HG02938 (cell line): Measurements from ENCODE around the gene DNAL4.

Source experiments
- ATAC-seq: cut with Tn5 transposase; IDR thresholded peaks from one replicate; pipeline ENCODE4 v1.9.1; 2021; ENCODE audit warnings: mild to moderate bottlenecking, moderate library complexity; ENCODE audit not compliant: unreplicated experiment

DNAL4 gene

GRCh38 chr22:38788021-38788816 is 5.7 kb downstream of the DNAL4 start:
- ATAC-seq, result no peak

DNA sequence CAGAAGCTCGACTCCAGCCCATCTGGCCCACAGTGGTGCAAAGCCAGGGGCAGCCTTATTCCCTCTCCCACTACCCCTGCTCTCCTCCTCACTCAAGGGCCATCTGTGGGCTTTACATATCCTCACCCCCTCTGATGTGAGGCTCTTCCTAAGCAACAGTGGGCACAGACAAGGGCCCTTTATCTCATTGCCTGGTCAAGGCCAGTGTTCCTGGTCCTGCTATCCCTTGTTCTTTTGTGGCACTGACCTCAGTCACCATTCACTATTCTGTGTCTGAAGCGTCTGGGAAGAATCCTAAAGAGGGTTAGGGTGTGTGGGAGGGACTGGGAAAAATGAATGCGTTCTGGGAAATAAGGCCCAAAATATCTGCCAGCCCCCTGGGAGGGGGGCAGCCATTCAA is 7.3 kb downstream of the DNAL4 start:
- no peak for ATAC-seq

DNA sequence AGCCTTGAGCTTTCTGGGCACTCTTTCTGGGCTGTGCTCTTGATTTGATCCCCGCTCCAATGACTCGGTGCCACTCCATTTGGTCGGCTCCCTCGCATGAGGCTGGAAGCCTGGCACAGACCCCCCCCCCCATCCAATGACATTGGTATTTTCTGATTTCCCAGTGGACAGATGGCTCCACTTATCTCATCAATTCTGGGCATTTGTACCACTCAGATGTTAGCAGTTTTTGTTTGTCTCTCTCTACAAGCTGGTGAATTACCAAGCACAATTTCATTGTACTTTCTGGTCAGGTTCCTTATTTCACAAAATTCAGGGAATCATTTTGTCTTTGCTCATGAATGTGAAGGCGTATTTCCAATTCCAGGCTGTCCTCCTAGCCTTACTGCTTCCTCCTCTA is 9.1 kb downstream of the DNAL4 start:
- ATAC-seq, result no peak

- no peak for ATAC-seq
Observed at GRCh38 chr22:38784035-38784434, 9.9 kb downstream of the DNAL4 start.

DNA sequence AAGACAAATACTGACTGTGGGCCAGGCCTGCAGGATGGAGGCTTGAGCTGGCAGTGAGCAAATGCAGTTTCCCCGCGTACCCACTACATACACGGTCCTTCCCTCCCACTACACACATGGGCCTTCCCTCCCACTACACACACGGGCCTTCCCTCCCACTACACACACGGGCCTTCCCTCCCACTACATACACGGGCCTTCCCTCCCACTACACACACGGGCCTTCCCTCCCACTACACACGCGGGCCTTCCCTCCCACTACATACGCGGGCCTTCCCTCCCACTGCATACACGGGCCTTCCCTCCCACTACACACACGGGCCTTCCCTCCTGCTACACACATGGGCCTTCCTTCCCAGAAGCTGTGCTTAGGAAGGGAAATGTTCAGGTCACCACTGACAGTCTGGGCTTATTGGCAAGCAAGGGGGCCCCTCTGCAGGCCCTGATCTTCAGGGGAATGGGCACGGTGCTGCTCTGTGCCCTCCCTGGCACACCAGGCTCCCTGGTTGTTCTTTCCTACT is 10.8 kb downstream of the DNAL4 start:
- ATAC-seq, result no peak

DNA sequence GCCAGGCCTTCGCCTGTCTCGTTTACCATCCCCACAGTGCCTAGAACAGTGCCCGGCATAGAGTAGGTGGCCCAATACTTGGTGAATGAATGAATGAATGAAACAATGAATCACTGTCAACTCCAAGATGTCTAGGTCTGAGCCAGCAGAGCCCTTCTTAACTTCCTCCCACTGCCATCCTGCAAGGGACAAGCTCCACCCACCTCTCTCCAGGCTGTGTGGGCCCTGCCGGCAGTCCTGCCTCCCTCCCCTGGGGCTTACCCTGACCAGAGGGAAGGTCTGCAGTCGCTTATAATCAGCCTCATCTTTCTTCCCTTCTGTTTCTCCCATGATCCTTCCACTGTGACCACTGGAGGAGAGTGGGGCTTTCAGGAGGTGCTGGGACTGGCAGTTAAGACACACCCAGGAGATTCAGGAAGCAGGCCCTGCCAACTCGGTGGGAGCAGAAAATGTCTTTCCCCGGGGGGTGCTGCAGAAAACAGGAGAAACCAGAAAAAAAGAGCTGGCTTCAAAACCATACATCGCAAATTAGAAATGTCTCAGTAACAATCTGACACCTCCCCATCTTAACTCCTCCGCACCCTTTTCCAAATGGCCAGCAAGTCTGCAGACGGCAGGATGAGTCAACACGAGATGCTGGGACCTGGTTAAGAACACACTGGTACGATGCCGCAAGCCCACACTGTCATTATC is 11.4 kb downstream of the DNAL4 start:
- ATAC-seq, result no peak

- ATAC-seq, result no peak
Observed at GRCh38 chr22:38781033-38781432, 12.9 kb downstream of the DNAL4 start.

GRCh38 chr22:38777087-38777671 is 16.8 kb downstream of the DNAL4 start:
- ATAC-seq, result no peak

GRCh38 chr22:38776086-38776485 is 17.9 kb downstream of the DNAL4 start:
- no peak for ATAC-seq

DNA sequence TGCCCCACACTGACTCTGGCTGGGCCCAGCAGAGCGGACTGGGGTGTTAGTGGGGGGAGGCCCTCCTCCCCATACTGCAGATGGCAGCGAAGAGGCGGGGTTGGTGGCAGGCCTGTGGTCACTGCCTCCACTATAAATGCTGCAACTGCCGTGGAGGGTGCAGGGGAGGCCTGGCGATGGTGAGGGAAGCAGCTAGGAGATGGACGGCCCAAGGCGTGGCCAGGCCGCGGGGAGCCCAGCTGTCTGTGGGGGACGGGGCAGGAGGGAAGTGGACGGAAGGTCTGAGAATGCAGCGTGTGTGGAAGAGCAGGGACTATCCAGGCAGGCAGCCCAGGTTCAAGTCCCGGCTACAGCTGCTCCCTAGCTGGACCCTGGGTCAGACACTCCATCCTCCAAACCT is 18.3 kb downstream of the DNAL4 start:
- no peak for ATAC-seq

DNA sequence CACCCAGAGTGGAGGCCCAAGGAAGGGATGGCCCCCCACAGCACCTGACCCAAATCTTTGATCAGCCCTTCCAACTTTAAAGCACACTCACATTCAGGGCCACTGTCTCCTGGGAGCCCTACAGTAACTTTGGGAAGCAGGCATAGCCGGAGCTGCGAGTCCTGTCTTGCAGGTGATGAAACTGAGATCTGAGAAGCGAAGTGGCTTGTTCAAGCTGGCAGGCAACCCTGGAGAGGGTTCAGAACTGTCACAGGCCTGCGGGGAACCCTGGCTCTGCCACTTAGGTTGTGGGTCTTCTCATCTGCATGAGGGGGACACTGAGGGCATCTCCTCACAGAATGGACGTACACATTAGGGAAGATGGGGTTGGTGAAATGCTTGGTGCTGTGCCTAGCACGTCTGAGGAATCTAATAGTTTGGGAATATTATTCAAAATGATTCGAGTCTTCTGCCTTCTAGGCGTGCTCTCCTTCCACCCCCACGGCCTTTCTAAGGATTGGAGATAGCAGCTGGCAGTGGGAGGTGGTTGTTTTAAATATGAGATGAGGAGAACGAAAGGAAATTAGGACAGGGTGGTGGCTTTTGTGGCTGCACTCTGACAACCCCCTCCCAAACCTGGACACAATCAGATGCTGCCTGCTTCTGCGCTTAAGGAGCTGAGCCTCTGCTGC is 19.3 kb downstream of the DNAL4 start:
- ATAC-seq, result no peak

GRCh38 chr22:38773363-38773946 is 20.5 kb downstream of the DNAL4 start:
- no peak for ATAC-seq

GRCh38 chr22:38772623-38772873 is 21.4 kb downstream of the DNAL4 start:
- ATAC-seq, result no peak

GRCh38 chr22:38770257-38770949 is 23.5 kb downstream of the DNAL4 start:
- no peak for ATAC-seq

DNA sequence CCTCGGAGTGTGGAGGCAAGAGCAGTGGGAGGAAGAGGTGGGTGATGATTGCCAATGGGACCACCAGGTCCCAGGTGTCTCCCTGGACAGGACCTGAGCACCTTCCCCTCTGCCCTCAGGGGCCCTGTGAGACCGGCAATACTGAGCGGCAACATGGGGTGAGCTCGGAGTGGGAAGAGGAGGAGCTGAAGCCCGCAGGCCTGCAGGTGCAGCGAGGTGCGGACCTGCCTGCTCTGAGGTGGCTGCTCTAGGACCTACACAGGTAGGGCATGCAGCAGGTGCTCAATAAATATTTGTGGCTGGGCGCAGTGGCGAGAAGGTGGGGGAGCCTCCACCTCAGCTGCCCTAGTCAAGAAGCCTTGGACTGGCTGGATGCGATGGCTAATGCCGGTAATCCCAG is 25.9 kb downstream of the DNAL4 start:
- ATAC-seq, result no peak

- ATAC-seq, result no peak
Observed at GRCh38 chr22:38767313-38767712, 26.6 kb downstream of the DNAL4 start.

- no peak for ATAC-seq
Observed at GRCh38 chr22:38766076-38766777, 27.7 kb downstream of the DNAL4 start.

GRCh38 chr22:38762551-38762983 is 31.4 kb downstream of the DNAL4 start:
- ATAC-seq, result no peak

DNA sequence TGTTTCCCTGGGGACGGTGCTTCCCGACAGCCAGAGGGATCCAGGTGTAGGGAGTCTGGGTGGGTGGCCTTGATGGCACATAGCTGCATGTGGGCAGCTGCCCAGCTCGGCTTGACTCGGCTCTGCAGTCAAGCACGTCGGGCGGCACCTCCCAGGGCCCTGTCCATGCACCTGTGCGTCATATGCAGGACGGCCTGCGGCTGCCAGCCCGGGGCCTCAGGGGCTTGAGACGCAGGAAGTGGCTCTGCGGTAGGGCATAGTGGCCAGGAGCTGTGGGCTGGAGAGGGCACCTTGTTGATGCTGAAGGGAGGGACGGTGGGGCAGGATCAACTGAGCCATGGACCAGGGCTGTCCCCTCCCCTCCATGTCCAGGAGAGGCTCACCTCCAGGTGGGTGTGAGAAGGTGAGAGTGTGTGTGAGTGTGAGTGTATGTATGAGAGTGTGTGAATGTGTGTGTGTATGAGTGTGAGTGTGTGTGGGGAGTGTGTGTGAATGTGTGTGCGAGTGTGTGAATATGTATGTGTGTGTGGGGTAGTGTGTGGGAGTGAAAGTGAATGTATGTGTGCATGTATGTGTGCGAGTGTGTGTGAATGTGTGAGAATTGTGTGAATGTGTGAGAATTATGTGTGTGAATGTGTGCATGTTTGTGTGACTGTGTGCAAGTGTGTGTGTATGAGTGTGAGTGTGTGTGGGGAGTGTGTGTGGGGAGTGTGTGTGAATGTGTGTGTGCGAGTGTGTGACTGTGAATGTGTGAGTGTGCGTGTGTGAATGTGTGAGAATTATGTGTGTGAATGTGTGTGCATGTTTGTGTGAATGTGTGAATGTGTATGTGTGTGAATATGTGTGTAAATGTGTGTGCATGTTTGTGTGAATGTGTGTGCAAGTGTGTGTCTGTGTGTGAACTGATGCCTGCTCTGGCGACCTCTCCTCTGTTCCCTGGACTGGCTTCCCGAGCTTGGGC is 32.5 kb downstream of the DNAL4 start:
- ATAC-seq, result no peak
